RWPE2 (cell line): ENCODE results near the gene SEMA3G.
A peak's percentile ranks its signal among the peaks of the same experiment; 100 is the strongest.

Experiments
- ATAC-seq: fragments of 200-7000 bp; cut with Tn5 transposase; 3 replicates; pipeline ENCODE4 v1.9.1; 2021; ENCODE audit warnings: low read depth
- DNase-seq: peaks from one replicate; pipeline ENCODE4 v3.0.0-alpha.2; 2020; ENCODE audit warnings: low spot score
- H3K27ac ChIP-seq: fragments of 450-650 bp; 2 replicates; pipeline ENCODE4 v1.5.1; 2017; ENCODE audit warnings: mild to moderate bottlenecking; ENCODE audit not compliant: poor library complexity, severe bottlenecking
- H3K27me3 ChIP-seq: fragments of 250-450 bp; sonication (Bioruptor Pico); 2 replicates; pipeline ENCODE4 v1.5.1; 2021; ENCODE audit warnings: mild to moderate bottlenecking, moderate library complexity; ENCODE audit not compliant: insufficient read depth, poor library complexity, severe bottlenecking
- H3K36me3 ChIP-seq: fragments of 250-450 bp; sonication (Bioruptor Pico); 2 replicates; pipeline ENCODE4 v1.5.1; 2020; ENCODE audit warnings: low read depth, mild to moderate bottlenecking, moderate library complexity
- H3K4me1 ChIP-seq: fragments of 250-450 bp; sonication (Bioruptor Pico); 2 replicates; pipeline ENCODE4 v1.5.1; 2021; ENCODE audit warnings: mild to moderate bottlenecking, moderate library complexity; ENCODE audit not compliant: insufficient read depth, poor library complexity, severe bottlenecking
- H3K4me3 ChIP-seq: fragments of 250-450 bp; sonication (Bioruptor Pico); 2 replicates; pipeline ENCODE4 v1.5.1; 2021; ENCODE audit warnings: mild to moderate bottlenecking, moderate library complexity; ENCODE audit not compliant: severe bottlenecking
- H3K9me3 ChIP-seq: fragments of 250-450 bp; sonication (Bioruptor Pico); 2 replicates; pipeline ENCODE4 v1.5.1; 2021; ENCODE audit warnings: mild to moderate bottlenecking, moderate library complexity; ENCODE audit not compliant: severe bottlenecking
- CTCF ChIP-seq: fragments of 450-650 bp; IDR thresholded peaks from one replicate; pipeline ENCODE4 v1.5.1; 2017; ENCODE audit warnings: mild to moderate bottlenecking, moderate library complexity; ENCODE audit not compliant: poor library complexity, severe bottlenecking

Gene SEMA3G

DNA sequence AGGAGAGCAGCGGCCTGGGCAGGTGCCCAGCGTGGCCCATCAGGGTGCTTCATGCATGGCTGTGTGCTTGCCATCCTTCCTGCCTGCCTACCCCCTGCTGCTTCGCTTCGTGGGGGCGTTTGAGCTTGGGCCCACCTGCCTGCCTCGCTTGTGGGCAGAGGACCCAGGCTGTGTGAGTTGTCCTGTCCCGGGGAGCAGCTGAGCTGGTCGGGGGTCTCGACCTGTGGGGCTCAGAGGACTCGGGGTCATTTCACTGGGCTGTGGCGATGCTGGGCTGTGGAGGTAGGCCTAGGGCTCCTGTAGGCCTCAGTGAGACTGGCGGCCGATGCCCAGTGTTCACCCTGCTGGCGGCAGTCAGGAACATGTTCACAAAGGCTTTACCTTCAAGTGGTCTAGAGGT lies 38.2 kb upstream of the SEMA3G start:
- peak; percentile 9; the same call in 2 of the 3 replicates for ATAC-seq
- Histone ChIP-seq H3K9me3 (no peaks in the 10 kb centered on the region), H3K4me3 (no peak overlapping the region), H3K36me3 (peaks cover 52% of the 10 kb centered on the region), H3K27me3 (no peaks in the 10 kb centered on the region), H3K4me1 (peaks cover 8% of the 10 kb centered on the region), H3K27ac (peak overlapping the region; percentile 54)
- no peak for TF ChIP-seq CTCF
- DNase-seq, result peak; percentile 62

- Histone ChIP-seq H3K4me1 (peaks cover 8% of the 10 kb centered on the region), H3K36me3 (peaks cover 59% of the 10 kb centered on the region), H3K4me3 (no peak overlapping the region), H3K27me3 (no peaks in the 10 kb centered on the region), H3K27ac (no peak overlapping the region), H3K9me3 (no peaks in the 10 kb centered on the region)
- DNase-seq (peak; percentile 67), ATAC-seq (no peak)
- TF ChIP-seq CTCF, result no peak
Observed at GRCh38 chr3:52481819-52482521, 37.1 kb upstream of the SEMA3G start.

DNA sequence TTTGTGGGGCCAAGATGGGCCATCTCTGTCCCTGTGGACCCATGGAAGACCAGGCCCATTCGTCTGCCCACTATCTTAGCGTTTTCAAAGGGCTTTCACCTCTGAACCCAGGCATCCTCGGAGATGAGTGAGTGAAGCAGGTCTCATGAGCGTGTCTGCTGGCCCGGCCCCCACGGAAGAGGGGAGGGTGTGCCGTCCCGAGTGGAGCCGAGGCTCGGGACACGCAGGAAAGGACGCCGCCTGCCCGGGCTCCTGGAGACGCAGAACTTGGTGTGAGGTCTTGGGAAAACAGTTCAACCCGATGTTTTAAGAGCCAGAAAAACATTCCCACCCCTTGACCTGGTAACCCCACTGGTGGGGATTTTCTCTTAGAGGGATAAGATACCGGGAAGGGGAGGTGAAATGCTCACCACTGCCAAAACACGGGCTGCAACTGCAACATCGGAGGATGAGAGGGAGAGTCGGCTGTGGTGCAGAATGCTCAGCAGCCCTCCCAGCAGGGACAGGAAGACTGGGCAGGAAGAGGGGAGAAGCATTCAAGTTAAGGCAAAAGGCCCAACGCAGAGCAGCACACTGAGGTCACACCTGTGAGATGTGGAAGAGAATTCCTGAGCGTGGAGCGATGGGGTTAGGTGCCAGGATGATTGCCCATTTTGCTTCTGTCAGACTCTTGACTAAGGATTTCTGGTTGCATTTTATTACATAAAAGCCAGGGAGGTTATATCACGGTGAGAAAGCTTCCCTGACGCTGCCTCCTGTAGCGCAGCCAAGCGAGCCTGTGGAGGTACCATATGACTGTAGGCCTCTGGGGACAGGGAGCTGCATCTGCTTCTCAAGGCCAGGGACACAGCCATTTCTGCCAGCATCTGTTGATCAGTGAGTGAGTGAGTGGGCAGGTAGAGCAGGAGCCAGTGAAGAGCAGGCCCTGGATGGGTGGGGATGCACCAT lies 36.1 kb upstream of the SEMA3G start:
- H3K4me1 ChIP-seq, result peaks cover 8% of the 10 kb centered on the region
- TF ChIP-seq CTCF, result no peak
- no peak overlapping the region for H3K4me3 ChIP-seq
- no peak overlapping the region for H3K27ac ChIP-seq
- H3K36me3 ChIP-seq, result peaks cover 60% of the 10 kb centered on the region
- H3K9me3 ChIP-seq, result no peaks in the 10 kb centered on the region
- ATAC-seq (no peak), DNase-seq (no peak)
- no peaks in the 10 kb centered on the region for H3K27me3 ChIP-seq

DNA sequence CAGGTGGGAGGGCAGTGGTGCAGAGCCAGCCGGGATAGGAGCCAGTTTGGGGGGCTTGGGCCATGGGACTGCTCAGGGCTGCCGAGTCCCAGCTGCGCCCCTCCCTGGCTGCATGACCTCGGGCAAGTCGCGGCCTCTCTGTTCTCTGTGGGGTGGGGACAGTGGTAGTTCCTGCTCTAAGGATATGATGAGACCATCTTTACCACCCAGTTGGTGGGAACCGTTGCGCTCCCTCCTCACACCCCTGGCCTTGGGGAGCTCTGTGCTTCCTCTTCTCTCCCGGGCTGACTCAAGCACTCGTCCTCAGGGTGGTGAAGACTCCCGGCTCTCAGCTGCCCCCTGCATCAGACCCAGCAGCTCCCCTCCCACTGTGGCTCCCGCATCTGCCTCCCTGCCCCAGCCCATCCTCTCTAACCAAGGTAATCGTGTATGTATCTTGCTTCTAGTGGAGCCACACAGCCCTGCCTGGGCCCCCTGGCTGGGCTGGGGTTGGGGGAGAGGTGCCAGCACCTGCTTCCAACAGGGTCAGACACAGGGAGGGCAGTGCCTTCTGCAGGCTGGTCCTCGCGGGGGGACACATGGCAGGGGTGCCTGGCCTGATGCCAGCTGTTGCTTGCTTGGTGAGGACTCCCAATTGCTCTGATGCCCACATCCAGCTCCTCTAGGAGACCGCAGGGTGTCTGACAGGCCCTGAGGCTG lies 35.1 kb upstream of the SEMA3G start:
- ATAC-seq, result no peak
- no peak for TF ChIP-seq CTCF

More for the DNA sequence above, 35.1 kb upstream of the SEMA3G start:
- peaks cover 8% of the 10 kb centered on the region for H3K4me1 ChIP-seq
- no peak overlapping the region for H3K27ac ChIP-seq
- H3K9me3 ChIP-seq, result no peaks in the 10 kb centered on the region
- no peak overlapping the region for H3K4me3 ChIP-seq
- no peak for DNase-seq
- H3K27me3 ChIP-seq, result no peaks in the 10 kb centered on the region
- H3K36me3 ChIP-seq, result peaks cover 59% of the 10 kb centered on the region
